Measurements from ENCODE around the gene CPAMD8. TPM values are rescaled to one million over a fixed set of nuclear protein-coding genes. Genes with fewer than 3 reads are reported as not detected.
A peak's percentile ranks its signal among the peaks of the same experiment; 100 is the strongest.

The CPAMD8 gene
- total RNA-seq, result 0.81 TPM

DNA sequence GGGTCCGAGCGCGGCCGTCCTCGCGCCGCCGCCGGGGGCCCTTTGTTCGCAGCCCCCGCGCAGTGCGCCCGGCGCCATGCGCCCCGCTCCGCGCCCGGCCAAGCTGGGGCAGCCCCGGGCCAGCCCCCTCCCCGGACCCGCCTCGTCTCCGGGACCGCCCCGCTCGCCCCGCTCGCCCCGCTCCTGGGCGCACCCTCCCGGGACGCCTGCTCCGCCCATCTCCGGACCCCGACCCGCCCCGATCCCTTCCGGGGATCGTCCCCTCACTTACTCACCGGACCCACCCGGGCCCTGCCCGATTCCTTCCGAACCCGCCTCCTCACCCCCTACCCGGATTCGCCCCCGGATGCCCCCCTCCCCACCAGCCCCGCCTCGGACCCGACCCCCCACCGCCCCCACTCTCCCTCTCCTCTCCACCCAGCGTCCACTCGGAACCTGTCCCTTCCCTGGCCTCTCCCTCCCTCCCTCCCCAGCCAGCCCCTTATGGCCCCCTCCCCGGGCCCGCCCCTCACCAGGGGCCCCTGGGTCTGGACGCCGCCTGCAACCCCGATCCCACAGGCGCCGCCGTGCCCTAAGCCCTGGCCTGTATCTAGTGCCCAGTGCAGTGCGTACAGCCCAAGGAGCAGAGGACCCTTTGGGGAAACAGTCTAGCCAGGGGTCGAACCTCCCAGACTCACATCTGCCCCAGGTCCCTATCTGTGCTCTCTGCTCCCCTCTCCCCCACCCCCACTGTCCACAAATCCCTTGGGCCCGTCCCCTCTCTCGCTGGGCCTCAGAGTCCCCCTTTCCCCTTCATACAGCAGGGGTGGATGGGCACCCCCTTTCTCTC, at the start of gene CPAMD8:
Gene CPAMD8 (minus strand): TSS at position 105 of the 829 bp plus-strand sequence. CDS start 168 bp downstream, outside the sequence.
- no peak for DNase-seq (ENCODE audit: low read depth in 2 of 3, low spot score in 2 of 3)

GRCh38 chr19:17075864-17076542, 49.4 kb upstream of the CPAMD8 start:
- peak in 2 of 3 donors; percentile 29 to 71 for DNase-seq (ENCODE audit: low read depth in 2 of 3, low spot score in 2 of 3)

GRCh38 chr19:17075035-17075863, 48.6 kb upstream of the CPAMD8 start, which contains the start of the genes HAUS8 and MYO9B:
TSS of gene HAUS8 (minus strand) at chr19:17075452. CDS start at chr19:17075422, 30 bp downstream.
TSS of gene MYO9B (plus strand) at chr19:17075777. CDS start at chr19:17101718, 25,941 bp downstream.
- peak; percentile 98 to 100 (median 99) for DNase-seq (ENCODE audit: low read depth in 2 of 3, low spot score in 2 of 3)

GRCh38 chr19:17074634-17075034, 48.0 kb upstream of the CPAMD8 start:
- no peak for DNase-seq (ENCODE audit: low read depth in 2 of 3, low spot score in 2 of 3)

DNA sequence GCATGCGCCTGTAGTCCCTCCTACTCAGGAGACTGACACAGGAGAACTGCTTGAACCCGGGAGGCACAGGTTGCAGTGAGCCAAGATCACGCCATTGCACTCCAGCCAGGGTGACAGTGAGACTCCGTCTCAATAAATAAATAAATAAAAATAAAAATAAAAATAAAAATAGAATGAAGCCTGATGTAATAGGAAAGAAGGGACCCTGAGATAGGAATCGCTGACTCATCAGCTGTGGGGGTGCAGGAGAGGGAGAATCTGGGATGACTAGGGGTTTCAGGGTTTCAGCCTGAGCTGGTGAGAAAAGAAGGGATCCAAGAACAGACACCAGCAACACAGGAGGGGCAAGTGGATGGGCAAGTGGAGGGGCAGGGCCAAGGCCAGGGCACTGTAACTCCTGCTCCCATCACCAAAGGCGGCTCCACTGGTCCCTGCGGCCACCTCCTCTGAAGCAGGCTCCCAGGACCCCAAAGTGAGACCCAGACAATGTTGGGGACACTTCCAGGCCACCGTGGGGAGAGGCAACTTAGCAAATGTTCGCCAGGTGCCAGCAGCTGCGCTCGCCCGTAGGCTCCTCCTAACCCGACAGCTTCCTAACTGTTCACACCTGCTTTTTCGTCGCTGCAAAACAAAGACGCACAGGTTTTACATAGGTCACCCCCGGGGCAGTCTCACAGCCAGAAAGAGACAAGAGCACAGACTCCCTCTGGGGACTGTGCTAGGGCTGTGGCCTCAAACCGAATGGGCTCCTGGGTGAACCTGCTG, 47.4 kb upstream of the CPAMD8 start:
- no peak for DNase-seq (ENCODE audit: low read depth in 2 of 3, low spot score in 2 of 3)

- no peak for DNase-seq (ENCODE audit: low read depth in 2 of 3, low spot score in 2 of 3)
Observed at GRCh38 chr19:17070912-17071311, 44.3 kb upstream of the CPAMD8 start.

DNA sequence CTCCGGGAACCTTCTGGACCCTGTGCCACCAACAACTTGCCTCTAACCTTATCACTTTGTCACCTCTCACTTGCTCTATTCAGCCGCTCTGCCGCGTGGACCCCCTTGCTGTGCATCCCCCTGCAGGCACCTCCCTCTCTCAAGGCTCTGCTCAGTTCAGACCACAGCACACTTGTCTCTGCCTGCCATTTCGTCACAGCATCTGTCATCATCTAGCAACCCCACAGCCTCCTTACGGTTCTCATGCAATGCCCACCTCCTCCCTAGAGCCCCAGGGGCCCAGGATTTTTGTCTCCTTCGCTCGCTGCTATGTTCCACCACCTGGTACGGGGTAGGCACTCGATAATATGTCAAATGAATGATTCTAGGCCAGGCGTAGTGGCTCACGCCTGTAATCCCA, 43.8 kb upstream of the CPAMD8 start:
- no peak for DNase-seq (ENCODE audit: low read depth in 2 of 3, low spot score in 2 of 3)

DNA sequence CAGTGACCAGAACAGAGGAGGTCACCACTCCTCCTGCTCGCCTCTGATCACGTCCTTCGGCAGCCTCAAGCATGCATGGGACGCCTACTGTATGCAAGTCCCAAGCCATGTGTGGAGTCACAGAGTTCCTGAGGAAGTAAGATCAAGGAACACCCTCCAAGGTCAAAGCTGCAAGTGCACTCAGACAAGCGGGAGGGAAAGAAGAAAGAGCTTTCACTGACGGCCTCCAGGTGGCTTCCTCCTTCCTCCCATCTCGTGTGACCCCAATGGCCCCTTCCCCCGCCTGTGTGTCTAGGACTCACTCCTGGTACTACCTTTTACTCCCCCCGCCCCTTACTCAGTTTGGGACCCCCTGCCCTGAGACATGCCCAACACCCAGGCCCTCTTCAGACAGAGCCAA, 42.6 kb upstream of the CPAMD8 start:
- DNase-seq (ENCODE audit: low read depth in 2 of 3, low spot score in 2 of 3), result no peak

GRCh38 chr19:17063428-17063827, 36.8 kb upstream of the CPAMD8 start:
- no peak for DNase-seq (ENCODE audit: low read depth in 2 of 3, low spot score in 2 of 3)

GRCh38 chr19:17061691-17062090, 35.1 kb upstream of the CPAMD8 start:
- no peak for DNase-seq (ENCODE audit: low read depth in 2 of 3, low spot score in 2 of 3)

DNA sequence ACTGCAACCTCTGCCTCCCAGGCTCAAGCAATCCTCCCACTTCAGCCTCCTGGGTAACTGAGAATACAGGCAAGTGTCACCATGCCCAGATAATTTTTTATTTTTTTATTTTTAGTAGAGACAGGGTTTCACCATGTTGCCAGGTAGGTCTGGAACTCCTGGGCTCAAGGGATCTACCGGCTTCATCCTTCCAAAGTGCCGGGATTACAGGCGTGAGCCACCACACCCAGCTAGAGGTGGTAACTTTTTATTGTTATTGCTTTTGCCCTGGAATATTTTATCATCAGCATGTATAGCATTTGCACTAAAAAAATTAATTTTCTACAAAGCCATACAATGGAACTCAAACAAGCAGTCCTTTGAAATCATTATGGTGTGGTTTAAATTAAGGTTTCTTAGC, 34.6 kb upstream of the CPAMD8 start:
- DNase-seq (ENCODE audit: low read depth in 2 of 3, low spot score in 2 of 3), result no peak

DNA sequence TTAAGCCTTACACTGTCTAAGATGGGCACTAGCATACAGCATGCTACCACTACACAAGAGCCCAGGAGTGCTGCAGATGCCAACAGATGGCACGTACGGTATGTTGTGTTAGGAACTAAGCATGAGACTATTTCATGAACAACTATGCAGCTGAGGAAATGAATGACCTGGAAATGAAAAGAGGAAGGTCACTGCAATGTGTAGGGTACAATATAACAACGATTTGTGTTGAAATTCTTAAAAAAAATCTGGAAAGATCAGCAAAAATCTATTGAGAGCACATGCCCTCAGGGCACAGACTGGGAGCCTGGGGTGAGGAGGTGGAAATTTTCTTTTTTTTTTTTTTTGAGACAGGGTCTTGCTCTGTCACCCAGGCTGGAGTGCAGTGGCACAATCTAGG, 34.2 kb upstream of the CPAMD8 start:
- no peak for DNase-seq (ENCODE audit: low read depth in 2 of 3, low spot score in 2 of 3)

- peak in 1 of 3 donors; percentile 62 for DNase-seq (ENCODE audit: low read depth in 2 of 3, low spot score in 2 of 3)
Observed at GRCh38 chr19:17058236-17058635, 31.6 kb upstream of the CPAMD8 start.

- DNase-seq (ENCODE audit: low read depth in 2 of 3, low spot score in 2 of 3), result no peak
Observed at GRCh38 chr19:17055636-17056035, 29.0 kb upstream of the CPAMD8 start.

GRCh38 chr19:17054746-17055145, 28.1 kb upstream of the CPAMD8 start:
- no peak for DNase-seq (ENCODE audit: low read depth in 2 of 3, low spot score in 2 of 3)

- peak in 2 of 3 donors; percentile 36 to 68 for DNase-seq (ENCODE audit: low read depth in 2 of 3, low spot score in 2 of 3)
Observed at GRCh38 chr19:17052439-17052838, 25.8 kb upstream of the CPAMD8 start.

GRCh38 chr19:17049711-17050280, 23.2 kb upstream of the CPAMD8 start:
- no peak for DNase-seq (ENCODE audit: low read depth in 2 of 3, low spot score in 2 of 3)

- no peak for DNase-seq (ENCODE audit: low read depth in 2 of 3, low spot score in 2 of 3)
Observed at GRCh38 chr19:17048885-17049453, 22.4 kb upstream of the CPAMD8 start.

DNA sequence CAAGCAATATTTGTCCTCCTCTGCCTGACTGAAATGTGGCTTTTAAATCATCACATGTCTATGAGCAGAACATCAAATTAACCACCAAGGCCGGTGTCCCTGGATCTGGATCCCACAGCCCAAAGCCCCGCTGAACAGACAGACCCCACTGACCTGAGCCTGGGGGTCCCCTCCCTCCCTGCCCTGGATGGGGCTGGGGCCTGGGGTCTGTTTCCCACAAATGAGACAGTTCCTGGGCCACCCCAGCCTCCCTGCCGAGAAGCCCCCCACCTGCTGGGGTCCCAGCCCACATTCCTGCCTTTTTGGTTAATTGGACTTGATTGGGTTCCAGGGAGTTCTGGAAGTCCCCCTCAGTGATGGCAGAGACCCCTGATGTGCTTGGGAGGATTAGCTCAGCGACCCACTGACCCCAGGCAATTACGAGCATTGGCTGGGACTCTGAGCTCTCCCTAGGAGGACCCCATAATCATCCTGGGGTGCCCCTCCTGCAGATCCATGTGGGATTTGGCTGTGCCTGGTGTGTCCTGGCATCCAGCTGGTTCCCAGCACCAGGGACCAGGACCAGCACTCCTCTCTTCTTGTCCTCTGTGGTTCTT, 19.4 kb upstream of the CPAMD8 start:
- DNase-seq (ENCODE audit: low read depth in 2 of 3, low spot score in 2 of 3), result no peak
